GM10266 (cell line): Measurements from ENCODE around the gene BHLHA15.
A peak's percentile ranks its signal among the peaks of the same experiment; 100 is the strongest.

Experiments used
- DNase-seq: peaks from one replicate; pipeline ENCODE4 v3.0.0; 2012; ENCODE audit errors: extremely low spot score
- TF ChIP-seq, protein P1 (sequence below): IDR thresholded peaks from 2 replicates; pipeline ENCODE4 v1.5.1; 2012; ENCODE audit warnings: mild to moderate bottlenecking, low read depth; ENCODE audit not compliant: control insufficient read depth, insufficient read depth; ENCODE audit errors: missing control alignments

The BHLHA15 gene

GRCh38 chr7:98167653-98168052 lies 43.6 kb upstream of the BHLHA15 start:
- TF ChIP-seq, protein P1, sequence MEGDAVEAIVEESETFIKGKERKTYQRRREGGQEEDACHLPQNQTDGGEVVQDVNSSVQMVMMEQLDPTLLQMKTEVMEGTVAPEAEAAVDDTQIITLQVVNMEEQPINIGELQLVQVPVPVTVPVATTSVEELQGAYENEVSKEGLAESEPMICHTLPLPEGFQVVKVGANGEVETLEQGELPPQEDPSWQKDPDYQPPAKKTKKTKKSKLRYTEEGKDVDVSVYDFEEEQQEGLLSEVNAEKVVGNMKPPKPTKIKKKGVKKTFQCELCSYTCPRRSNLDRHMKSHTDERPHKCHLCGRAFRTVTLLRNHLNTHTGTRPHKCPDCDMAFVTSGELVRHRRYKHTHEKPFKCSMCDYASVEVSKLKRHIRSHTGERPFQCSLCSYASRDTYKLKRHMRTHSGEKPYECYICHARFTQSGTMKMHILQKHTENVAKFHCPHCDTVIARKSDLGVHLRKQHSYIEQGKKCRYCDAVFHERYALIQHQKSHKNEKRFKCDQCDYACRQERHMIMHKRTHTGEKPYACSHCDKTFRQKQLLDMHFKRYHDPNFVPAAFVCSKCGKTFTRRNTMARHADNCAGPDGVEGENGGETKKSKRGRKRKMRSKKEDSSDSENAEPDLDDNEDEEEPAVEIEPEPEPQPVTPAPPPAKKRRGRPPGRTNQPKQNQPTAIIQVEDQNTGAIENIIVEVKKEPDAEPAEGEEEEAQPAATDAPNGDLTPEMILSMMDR, result no peak
- DNase-seq, result no peak

DNA sequence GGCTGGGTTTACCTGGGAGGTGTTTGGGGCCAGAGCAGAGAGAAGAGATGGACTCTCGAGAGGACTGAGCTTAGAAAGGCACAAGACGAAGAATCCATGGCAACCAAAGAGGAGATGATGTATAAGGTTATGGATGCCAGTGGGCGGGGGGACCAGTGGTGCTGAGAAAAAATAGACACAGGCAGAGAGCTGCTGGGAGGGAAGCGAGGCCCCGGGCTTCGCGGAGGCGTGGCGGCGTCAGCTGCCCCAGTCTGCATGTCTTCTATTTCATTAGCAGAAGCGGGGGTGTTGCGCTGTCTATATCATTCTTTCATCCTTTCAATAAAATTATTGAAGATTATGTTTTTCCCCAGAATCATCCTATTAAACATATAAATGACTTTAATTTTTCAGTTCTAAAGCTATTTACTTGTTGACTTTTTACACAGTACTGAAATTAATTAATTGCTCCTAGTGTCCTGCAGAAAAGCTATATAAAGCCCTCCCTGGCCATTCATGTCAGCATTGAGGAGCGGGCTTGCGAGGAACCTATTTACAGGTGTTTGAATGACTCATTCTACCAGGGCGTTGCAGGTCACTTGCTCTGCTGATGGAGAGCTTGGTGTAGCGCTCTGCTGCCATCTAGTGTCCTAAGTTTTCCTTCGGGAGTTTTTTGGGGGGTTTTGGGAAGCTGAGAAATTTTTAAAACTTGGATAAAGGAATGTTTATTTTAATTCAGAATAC lies 42.9 kb upstream of the BHLHA15 start:
- DNase-seq, result peak; percentile 86
- TF ChIP-seq, protein P1, result peak; percentile 65

- TF ChIP-seq, protein P1, result no peak
- DNase-seq, result no peak
Measured at GRCh38 chr7:98168904-98169621, 42.2 kb upstream of the BHLHA15 start.

DNA sequence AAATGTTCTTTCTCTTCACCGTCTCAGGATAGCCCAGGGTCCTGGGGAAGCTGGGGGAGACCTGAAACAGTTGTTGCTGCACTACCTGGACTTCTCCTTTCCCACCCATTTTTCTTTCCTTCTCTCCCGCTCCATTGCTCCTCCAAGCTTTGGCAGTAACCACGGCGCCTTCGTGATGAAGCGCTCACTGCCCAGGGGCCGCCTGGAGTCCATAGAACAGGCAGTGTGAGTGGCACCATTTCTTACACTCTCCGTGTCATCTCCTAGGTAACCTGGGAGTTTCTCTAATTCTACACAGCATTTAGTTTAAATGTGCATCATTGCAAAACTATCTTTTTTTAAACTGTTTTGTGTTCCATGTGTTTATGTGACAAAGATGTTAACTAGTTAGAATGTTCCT lies 40.3 kb upstream of the BHLHA15 start:
- TF ChIP-seq, protein P1, result no peak
- DNase-seq, result no peak

DNA sequence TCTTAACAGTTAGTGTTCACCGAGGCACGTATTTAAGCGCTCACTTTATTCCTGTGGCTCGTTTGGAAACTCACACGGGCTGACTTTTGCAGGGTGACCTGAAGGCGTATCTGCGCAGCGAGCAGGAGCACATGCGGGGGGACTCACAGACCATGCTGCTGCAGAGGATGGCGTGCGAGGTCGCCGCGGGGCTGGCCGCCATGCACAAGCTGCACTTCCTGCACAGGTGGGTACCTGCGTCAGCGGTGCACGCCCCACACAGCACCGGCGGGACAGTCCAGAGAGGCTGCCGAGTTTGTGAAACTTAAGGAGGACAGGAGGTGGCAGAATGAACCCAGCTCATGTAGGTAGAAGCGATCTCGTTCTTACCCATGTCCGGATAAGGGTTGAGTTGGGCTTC lies 39.8 kb upstream of the BHLHA15 start:
- no peak for DNase-seq
- TF ChIP-seq, protein P1, result no peak

DNA sequence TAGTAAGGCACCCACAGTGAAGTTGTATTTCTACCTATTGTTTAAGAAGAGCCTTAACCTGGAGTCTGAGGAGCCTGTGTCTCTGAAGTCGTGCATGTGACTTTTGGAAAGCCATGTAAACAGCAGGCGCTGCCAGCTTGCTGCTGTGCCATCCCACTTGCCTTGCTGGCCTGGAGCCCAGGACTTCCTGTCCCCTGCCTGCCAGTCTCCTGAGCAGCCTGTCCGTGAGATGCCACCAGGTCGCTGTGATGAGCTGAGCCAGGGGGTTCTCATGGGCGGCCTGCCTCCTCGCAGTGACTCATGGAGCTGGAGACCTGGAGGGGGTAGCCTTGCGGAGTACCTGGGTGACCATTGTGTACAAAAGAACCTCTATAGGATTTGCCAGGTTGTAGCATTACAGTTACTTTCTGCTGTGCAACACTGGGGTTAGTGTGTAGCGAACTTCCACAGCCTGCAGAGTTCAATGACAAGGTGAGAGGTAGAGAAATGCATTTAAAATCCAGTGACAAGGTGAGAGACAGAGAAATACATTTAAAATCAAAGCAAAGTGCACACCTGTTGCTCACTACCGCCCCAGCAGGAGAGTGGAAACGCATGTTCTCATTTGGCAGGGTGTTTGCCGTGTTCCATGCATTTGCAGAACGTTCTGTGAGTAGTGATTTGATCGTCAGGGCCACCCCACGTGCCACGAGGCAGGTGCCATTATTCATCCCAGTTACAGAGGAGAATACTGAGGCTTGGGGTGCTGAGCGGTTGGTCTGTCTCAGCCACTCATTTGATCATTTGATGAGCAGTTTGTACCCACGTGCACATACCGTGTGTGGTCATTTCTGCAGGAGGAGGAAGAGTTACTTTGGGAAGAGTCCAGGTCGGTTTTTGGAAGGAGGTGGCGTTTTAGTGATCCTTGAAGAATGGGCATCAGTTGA lies 36.6 kb upstream of the BHLHA15 start:
- DNase-seq, result no peak
- TF ChIP-seq, protein P1, result no peak
